ENCODE results near the gene FAN1.

The FAN1 gene

GRCh38 chr15:30962659-30963058, 58.9 kb downstream of the FAN1 start:
- no peak for DNase-seq

GRCh38 chr15:30963681-30964080, 60.0 kb downstream of the FAN1 start:
- no peak for DNase-seq

DNA sequence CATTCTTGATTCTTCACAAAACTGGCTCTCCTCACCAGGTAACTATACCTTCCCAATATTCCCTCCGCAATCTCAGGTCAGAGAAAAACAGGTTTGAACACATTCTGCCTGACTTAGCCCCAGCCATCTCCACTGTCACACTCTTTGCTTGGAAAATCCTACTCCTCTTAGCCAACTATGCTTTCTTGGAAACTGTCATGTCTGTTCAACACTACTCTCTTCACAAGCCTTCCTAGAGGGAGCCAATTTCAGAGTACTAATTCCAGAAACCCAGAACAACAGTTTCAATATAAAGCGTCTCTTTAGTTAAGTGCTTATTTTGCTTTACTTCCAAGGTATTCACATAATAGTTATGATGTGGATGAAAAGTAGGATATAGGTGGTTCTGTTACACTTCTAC, 66.0 kb downstream of the FAN1 start:
- no peak for DNase-seq

DNA sequence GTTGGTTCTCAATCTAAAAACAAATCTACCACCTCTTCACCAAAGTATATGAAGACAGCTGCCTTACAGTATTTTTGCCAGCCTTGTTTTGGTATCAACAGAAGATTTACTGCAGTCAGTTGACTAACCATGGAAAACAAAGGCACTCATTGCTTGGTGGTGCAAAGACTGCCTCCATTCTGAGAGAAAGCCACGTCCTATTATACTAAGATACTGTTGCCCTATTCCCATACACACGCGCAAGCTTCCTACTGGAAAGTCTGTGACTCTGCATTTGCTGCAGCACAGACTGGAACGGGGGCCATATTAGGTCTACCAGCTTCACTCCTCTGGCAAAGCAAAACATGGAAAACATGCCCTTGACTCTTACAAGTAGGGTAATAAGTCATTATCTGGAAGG, 69.7 kb downstream of the FAN1 start:
- DNase-seq: no peak

GRCh38 chr15:30974112-30974511, 70.4 kb downstream of the FAN1 start:
- DNase-seq: no peak

DNA sequence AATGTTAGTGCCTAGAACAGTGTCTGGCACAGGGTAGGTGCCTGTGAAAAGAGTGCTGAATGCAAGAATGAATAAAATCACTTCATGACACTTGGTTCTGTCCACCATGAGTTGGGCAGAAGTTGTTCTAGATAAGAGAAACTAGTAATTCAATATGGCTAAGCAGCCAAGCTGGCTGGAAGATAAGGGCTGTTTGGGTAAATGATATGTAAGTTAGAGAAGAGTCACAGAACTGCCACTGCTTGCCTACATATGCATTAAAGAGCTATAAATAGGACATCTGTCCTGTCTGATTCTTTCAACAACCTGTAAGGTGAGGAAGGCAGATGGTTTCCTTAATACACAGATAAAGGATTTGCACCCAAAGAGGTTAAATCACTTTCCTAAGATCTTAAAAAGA, 74.6 kb downstream of the FAN1 start:
- DNase-seq: no peak

- no peak for DNase-seq
These were observed 75.7 kb downstream of the FAN1 start for GRCh38 chr15:30979457-30979856.

- DNase-seq: no peak
These were observed 80.4 kb downstream of the FAN1 start for GRCh38 chr15:30984118-30984517.

DNA sequence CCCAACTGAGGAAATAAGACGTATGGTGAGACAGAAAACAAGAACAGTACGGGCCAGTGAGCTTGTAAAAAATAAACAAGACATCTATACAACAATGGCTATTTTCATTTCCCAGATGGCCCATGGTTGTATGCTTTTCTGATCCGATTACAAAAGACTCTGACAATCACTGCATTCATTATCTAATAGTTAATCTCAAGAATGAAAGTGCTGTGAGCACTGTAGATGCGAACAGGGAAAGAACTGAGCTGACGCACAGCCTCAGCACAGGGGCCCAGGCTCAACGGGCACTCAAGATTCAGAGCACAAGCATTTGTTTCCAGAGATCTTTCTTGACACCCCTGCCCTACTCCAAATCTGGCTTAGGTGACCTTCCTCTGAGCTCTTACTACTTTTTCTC, 80.8 kb downstream of the FAN1 start:
- DNase-seq: no peak

GRCh38 chr15:30985081-30985531, 81.4 kb downstream of the FAN1 start:
- DNase-seq: no peak

DNA sequence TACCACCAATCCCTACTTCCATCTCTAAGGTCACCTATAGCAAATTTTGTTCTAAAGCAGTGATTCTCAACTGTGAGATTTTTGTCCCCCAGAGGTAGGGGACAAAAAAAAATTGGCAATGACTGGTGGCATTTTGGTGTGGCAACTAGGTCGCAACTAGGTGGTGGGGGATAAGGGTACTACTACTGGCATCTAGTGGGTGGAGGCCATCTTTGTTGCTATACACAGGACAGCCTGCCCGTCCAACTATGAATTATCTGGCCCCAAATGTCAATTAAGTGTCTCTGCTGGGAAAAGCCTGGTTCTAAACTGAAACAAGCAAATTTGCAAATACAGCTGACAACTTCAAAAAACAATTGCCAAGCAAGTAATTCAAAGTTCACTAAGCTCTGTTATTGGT, 86.3 kb downstream of the FAN1 start:
- DNase-seq: no peak

GRCh38 chr15:30990446-30991254, 86.9 kb downstream of the FAN1 start:
- no peak for DNase-seq

DNA sequence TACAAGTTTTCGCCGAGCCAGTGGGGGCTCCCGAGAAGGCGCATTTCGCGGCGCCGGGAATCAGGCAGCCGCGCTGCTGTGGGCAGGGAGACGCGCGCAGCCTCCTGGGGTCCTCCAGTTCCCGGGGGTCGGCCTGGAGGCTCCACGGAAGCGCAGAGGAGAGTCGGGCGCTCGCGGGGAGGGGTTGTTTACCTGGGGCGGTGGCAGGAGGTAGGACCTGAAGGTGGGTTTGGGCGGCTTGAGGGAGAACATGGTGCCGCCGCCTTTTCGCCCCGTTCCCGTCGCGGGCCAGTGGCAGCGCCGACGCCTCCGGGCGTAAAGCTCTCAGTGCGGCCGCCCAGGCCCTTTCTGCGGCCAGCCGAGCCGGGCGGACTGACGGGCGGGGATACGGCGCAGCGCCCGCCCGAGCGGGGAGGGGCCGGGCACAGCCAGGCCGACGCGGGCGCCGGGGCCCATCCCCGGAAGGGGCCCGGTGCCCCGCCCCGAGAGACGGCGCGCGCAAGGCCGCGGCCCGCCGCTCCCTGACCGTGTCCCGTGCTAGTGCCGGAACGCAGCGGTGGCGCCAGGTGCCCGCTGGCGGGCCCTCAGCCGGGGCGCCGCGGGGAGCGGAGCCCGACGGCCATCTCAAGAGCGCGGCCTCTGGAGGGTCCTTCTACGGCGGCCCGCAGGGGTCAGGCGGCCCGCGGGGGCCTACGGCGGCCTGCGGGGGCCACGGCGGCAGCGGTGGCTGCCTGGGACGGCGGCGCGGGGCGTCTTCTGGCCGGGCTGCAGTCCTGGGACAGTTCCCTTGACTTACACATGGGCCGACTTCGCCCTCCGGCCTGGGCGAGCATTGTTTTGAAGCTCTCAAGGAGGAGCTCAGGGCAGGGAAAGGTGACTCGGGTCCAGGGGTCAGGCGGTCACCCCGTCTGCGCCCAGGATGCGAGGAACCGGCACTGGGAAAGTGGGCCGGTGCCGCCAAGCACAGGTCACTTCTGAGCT, 87.8 kb downstream of the FAN1 start, which contains the start of gene MTMR10:
MTMR10 (minus strand) TSS at position 374 of the 981 bp plus-strand sequence; CDS start at position 252, 122 bp downstream.
- no peak for DNase-seq

- no peak for DNase-seq
These were observed 88.6 kb downstream of the FAN1 start for GRCh38 chr15:30992249-30992864.
